ENCODE data around the gene MRPS6.
A peak's percentile ranks its signal among the peaks of the same experiment; 100 is the strongest.

The MRPS6 gene

DNA sequence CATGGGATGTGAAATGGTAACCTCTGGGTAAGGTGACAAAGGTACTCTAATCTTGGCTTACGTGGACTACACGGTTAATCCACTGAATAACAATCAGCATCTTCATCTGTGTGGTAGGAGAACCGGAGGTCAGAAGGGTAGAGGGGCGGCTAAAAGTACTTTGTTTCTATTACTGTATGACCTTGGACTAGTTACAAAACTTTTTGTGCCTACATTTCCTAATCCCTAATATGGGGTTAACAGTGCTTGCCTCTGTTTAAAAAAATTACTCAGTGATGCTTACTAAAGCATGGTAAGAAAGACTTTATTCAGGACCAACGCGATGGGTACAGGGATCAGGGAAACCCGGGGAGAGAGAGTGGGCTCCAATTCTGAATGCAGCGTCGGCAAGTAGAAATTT lies 1.7 kb upstream of the MRPS6 start:
- DNase-seq (ENCODE audit: low spot score) = no peak

DNA sequence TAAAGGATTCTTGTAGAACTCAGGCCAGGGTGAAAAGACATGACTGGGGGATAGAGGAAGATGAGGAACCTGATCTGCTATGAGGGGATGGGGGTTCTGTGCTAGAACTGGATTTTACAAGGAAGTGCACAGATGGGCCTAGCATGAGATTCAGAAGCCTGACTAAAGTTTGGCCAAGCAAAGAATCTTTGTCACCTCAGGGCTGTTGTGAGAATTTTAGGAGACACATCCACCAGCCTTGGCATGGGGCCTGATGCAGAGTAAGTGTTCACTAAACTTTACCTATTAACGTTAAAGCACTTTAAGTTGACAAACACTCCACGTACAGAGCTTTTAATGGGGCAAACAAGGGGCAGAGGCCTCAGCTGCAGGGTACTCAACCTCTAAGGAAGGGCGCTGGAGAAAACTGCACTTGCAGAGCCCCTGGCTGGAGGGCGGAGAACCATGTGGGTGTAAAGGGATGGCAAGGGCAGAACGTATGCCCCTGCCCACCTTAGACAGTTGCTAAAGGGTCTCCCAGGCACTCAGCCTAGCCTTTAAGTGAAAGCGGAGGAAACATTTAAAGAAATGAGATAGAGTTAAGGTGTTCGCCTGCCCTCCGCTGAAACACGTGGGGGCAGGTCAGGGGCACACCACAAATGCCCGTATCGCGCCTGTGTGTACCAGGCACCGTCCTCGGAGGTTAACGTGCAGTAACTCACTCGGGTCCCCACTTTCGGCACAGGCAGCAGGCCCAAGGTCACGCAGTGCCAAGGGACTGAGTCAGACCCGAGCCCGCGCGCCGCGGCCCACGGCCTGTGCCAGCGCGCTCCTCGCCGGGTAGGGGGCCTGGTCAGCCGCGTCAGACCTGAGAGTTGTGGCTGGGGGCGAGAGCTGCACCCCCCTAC lies 990 bp upstream of the MRPS6 start:
- peak; percentile 11 for DNase-seq (ENCODE audit: low spot score)

DNA sequence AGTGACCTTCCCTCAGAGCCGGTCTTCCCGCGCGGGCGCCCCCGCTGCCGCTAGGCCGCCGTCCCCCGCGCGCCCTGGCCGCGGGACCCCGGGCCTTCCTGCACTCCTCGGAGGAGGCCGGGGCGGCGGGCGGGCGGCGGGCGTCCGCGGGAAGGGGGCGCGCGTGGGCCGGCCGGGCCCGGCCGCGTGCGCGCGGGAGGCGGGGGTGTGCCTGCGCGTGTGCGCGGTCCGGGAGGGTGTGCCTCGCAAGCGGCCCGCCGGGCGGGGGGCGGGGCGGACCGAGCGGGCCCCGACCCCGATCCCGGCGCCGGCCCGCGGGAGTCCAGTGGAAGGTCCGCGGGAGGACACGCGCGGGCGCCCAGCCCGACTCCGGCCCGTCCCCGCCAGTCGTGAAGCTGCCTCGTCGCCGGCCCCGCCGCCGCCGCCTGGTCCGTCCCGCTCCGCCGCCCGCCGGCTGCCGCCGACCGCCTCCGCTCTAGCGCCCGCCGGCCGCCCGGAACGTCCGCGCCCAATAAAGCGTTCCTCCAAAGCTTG lies 438 bp downstream of the MRPS6 start:
- DNase-seq (ENCODE audit: low spot score) = peak; percentile 27

- DNase-seq (ENCODE audit: low spot score) = no peak
Observed at GRCh38 chr21:34074283-34075090, 1.1 kb downstream of the MRPS6 start.

- DNase-seq (ENCODE audit: low spot score) = no peak
Observed at GRCh38 chr21:34075091-34075425, 1.7 kb downstream of the MRPS6 start.

DNA sequence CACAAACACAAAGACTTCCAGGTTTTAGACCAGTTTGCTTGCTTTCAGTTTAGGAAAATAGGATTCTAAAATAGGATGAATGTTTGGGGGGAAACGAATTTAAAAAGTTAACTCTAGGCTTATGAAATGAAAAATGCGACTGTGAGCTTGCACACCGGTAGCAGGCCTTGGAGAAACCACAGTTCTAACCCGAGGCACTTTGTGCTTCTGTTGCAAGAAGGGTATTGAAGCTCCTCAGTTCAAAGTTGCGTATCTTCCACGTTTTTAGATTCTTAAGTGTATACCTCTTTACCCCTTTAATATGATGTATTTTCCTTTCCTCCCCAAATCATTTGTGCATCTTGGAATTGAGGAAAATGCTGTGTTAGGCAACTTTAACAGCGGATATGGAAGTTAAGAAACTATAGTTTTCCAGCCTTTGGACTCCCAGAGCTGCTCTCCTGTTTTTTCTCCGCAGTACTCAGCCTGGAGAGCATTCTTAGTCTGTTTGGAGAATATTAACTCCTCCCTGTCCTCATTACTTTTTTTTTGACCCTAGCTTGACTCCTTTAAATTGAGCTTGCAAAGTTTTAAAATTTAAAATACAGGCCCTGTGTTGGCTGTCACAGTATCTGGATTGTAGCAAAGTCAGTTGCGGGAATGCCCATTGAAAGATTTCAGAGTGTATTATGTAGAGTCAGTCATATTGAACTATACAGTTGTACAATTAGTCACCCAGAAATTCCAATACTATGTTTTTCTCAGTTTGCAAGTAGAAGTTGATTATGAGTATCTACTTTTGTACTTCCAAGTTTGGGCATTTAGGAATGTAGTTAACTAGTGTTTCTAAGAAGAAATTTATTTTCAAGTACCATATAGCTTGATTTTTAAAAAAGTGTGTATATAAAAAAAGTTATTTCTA lies 2.6 kb downstream of the MRPS6 start:
- DNase-seq (ENCODE audit: low spot score) = no peak

GRCh38 chr21:34076835-34077234 lies 3.5 kb downstream of the MRPS6 start:
- DNase-seq (ENCODE audit: low spot score) = no peak

GRCh38 chr21:34077888-34078287 lies 4.5 kb downstream of the MRPS6 start:
- DNase-seq (ENCODE audit: low spot score) = no peak

GRCh38 chr21:34078915-34079314 lies 5.5 kb downstream of the MRPS6 start:
- no peak for DNase-seq (ENCODE audit: low spot score)

- no peak for DNase-seq (ENCODE audit: low spot score)
Observed at GRCh38 chr21:34080710-34081109, 7.3 kb downstream of the MRPS6 start.

- DNase-seq (ENCODE audit: low spot score) = no peak
Observed at GRCh38 chr21:34082769-34083168, 9.4 kb downstream of the MRPS6 start.

- DNase-seq (ENCODE audit: low spot score) = no peak
Observed at GRCh38 chr21:34083357-34083756, 10.0 kb downstream of the MRPS6 start.

DNA sequence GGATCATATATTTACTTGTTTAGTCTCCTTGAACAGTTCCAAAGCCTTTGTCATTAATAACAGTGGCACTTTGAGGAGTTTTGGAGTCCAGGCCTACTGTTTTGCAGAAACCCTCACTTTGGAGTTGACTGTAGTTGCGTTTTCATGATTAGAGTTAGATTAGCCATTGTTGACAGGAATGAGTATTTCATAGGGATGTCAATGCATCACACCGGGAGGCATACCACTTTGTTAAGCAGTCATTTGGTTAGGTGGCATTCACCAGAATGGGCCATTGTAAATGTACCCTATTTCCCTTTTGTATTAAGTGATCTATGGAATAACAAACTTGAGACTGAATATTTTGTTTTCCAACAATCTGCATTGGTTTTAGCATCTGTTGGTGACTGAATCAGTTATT lies 11.8 kb downstream of the MRPS6 start:
- no peak for DNase-seq (ENCODE audit: low spot score)

- DNase-seq (ENCODE audit: low spot score) = no peak
Observed at GRCh38 chr21:34086887-34087306, 13.5 kb downstream of the MRPS6 start.

GRCh38 chr21:34088752-34089151 lies 15.4 kb downstream of the MRPS6 start:
- no peak for DNase-seq (ENCODE audit: low spot score)

- no peak for DNase-seq (ENCODE audit: low spot score)
Observed at GRCh38 chr21:34091032-34091431, 17.7 kb downstream of the MRPS6 start.

- no peak for DNase-seq (ENCODE audit: low spot score)
Observed at GRCh38 chr21:34091607-34092006, 18.2 kb downstream of the MRPS6 start.

- DNase-seq (ENCODE audit: low spot score) = no peak
Observed at GRCh38 chr21:34092262-34092921, 19.0 kb downstream of the MRPS6 start.

- no peak for DNase-seq (ENCODE audit: low spot score)
Observed at GRCh38 chr21:34093083-34093482, 19.7 kb downstream of the MRPS6 start.

GRCh38 chr21:34094949-34095348 lies 21.6 kb downstream of the MRPS6 start:
- no peak for DNase-seq (ENCODE audit: low spot score)

DNA sequence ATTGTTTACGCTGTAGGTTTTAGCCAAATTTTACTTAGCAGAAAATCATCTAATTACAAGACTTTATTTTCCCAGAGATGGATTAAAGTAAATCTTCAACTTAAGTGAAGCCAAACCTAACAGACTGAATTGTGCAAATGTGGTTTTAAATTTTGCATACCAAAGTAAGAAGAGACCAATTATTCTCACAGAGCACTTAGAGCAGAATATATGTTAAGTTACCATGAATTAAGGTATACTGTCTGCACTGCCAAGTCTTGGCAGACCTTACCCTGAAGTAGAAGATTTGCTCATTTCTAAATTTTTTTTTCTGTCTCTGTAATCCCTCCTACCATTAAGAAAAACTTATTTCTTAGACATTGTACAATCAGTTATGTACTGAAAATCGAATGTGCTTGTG lies 24.1 kb downstream of the MRPS6 start:
- no peak for DNase-seq (ENCODE audit: low spot score)
